HepG2 (cell line): ENCODE data around the gene CLPTM1L. TPM values are rescaled to one million over a fixed set of nuclear protein-coding genes. Genes with fewer than 3 reads are reported as not detected.

Experiments used
- E2F5 ChIP-seq: sonication (generic); formaldehyde crosslinking; conservative IDR thresholded peaks from 2 replicates; pipeline ENCODE4 v1.4.0; 2020; ENCODE audit warnings: missing genetic modification reagents
- GTF2F1 ChIP-seq: fragments of 150-350 bp; IDR thresholded peaks from 2 replicates; pipeline ENCODE4 v1.6.1; 2014; ENCODE audit warnings: low read length
- HNF1B ChIP-seq: sonication (generic); formaldehyde crosslinking; IDR thresholded peaks from 2 replicates; pipeline ENCODE4 v1.5.1; 2020; ENCODE audit warnings: mild to moderate bottlenecking, moderate library complexity, missing genetic modification reagents
- KLF16 ChIP-seq, 2 experiments: sonication (generic) in 1 of 2; formaldehyde crosslinking in 1 of 2; IDR thresholded peaks; 2 replicates each; pipeline versions ENCODE4 v1.6.1 to v1.8.0; 2016 to 2023; ENCODE audit warnings: missing genetic modification reagents in 2 of 2, missing compliant biosample characterization in 1 of 2
- PPARG ChIP-seq: conservative IDR thresholded peaks from 2 replicates; pipeline ENCODE4 v1.6.1; 2016; ENCODE audit warnings: missing biosample characterization, missing genetic modification reagents
- RBM22 ChIP-seq: fragments of 200-400 bp; formaldehyde crosslinking; optimal IDR thresholded peaks from 2 replicates; pipeline ENCODE3; 2017; ENCODE audit warnings: mild to moderate bottlenecking, low read length, moderate library complexity
- REXO4 ChIP-seq: sonication (generic); formaldehyde crosslinking; IDR thresholded peaks from 2 replicates; pipeline ENCODE4 v1.8.0; 2022; ENCODE audit warnings: missing genetic modification reagents, mild to moderate bottlenecking, borderline replicate concordance
- STAT5B ChIP-seq: sonication (generic); formaldehyde crosslinking; IDR thresholded peaks from 2 replicates; pipeline ENCODE4 v1.4.0; 2020; ENCODE audit warnings: missing genetic modification reagents
- ZNF143 ChIP-seq: sonication (generic); formaldehyde crosslinking; IDR thresholded peaks from 2 replicates; pipeline ENCODE4 v1.4.0; 2020; ENCODE audit warnings: missing genetic modification reagents
- ZNF17 ChIP-seq: sonication (generic); formaldehyde crosslinking; IDR thresholded peaks from 2 replicates; pipeline ENCODE4 v1.5.0; 2020; ENCODE audit warnings: mild to moderate bottlenecking, missing genetic modification reagents
- ZNF256 ChIP-seq: sonication (generic); formaldehyde crosslinking; conservative IDR thresholded peaks from 2 replicates; pipeline ENCODE4 v1.4.0; 2020; ENCODE audit warnings: missing genetic modification reagents
- ZNF496 ChIP-seq: sonication (generic); formaldehyde crosslinking; IDR thresholded peaks from 2 replicates; pipeline ENCODE4 v1.8.1; 2023; ENCODE audit warnings: mild to moderate bottlenecking, moderate library complexity, missing genetic modification reagents; ENCODE audit not compliant: insufficient replicate concordance
- ZNF615 ChIP-seq: sonication (generic); formaldehyde crosslinking; IDR thresholded peaks from 2 replicates; pipeline ENCODE4 v1.5.0; 2020; ENCODE audit warnings: mild to moderate bottlenecking, missing genetic modification reagents, borderline replicate concordance
- ZNF691 ChIP-seq: sonication (generic); formaldehyde crosslinking; IDR thresholded peaks from 2 replicates; pipeline ENCODE4 v1.4.0; 2020; ENCODE audit warnings: missing genetic modification reagents, low read depth, mild to moderate bottlenecking, borderline replicate concordance
- ZNF737 ChIP-seq: sonication (generic); formaldehyde crosslinking; IDR thresholded peaks from 2 replicates; pipeline ENCODE4 v1.5.0; 2020; ENCODE audit warnings: missing genetic modification reagents, mild to moderate bottlenecking, borderline replicate concordance
- polyA plus RNA-seq, 8 experiments: library from polyadenylated mRNA; depleted of rRNA in 3 of 8; stranded (reverse) in 7 of 8; unstranded in 1 of 8; fragments of >200 nt; fragmentation: Illumina TruSeq in 4 of 8; extraction: Trizol in 4 of 8; gene quantifications; 2 replicates each; pipeline versions ENCODE4 v1.2.1 to v1.2.3, GENCODE V29; 2011 to 2016; ENCODE audit warnings: low read depth in 4 of 8, missing spikeins in 1 of 8, mixed read lengths in 1 of 8; ENCODE audit not compliant: insufficient read depth in 1 of 8
- total RNA-seq, 5 experiments: library from RNA; depleted of rRNA; stranded (reverse); fragments of >200 nt; fragmentation: Illumina TruSeq; extraction: Trizol; gene quantifications; 2 replicates each; pipeline ENCODE4 v1.2.3, GENCODE V29; 2016; ENCODE audit warnings: low read depth in 1 of 5
- TF ChIP-seq, protein P1 (sequence below): sonication (generic); formaldehyde crosslinking; IDR thresholded peaks from 2 replicates; pipeline ENCODE4 v1.4.0; 2020; ENCODE audit warnings: low read depth, mild to moderate bottlenecking, missing genetic modification reagents
- TF ChIP-seq, protein P2 (sequence below): conservative IDR thresholded peaks from 2 replicates; pipeline ENCODE4 v1.6.1; 2018; ENCODE audit warnings: missing genetic modification reagents
- TF ChIP-seq, protein P3 (sequence below): sonication (generic); formaldehyde crosslinking; IDR thresholded peaks from 2 replicates; pipeline ENCODE4 v1.4.0; 2020; ENCODE audit warnings: mild to moderate bottlenecking, missing genetic modification reagents, borderline replicate concordance

Gene CLPTM1L
- total and polyA plus RNA-seq, 2 of the 13 experiments (the other 11 are each of a cell fraction or from before 2014, with no cell fraction given), result 80.3 to 124 TPM

- peak; percentile 41; the same call in 1 of the 2 replicates for TF ChIP-seq ZNF691 (CRISPR knock-in tag)
- no peak for TF ChIP-seq ZNF17
- TF ChIP-seq, protein P1, sequence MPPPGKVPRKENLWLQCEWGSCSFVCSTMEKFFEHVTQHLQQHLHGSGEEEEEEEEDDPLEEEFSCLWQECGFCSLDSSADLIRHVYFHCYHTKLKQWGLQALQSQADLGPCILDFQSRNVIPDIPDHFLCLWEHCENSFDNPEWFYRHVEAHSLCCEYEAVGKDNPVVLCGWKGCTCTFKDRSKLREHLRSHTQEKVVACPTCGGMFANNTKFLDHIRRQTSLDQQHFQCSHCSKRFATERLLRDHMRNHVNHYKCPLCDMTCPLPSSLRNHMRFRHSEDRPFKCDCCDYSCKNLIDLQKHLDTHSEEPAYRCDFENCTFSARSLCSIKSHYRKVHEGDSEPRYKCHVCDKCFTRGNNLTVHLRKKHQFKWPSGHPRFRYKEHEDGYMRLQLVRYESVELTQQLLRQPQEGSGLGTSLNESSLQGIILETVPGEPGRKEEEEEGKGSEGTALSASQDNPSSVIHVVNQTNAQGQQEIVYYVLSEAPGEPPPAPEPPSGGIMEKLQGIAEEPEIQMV, result no peak
- no peak for TF ChIP-seq ZNF615 (CRISPR knock-in tag)
- no peak for TF ChIP-seq PPARG (CRISPR knock-in tag)
- TF ChIP-seq HNF1B (CRISPR knock-in tag), result no peak
- 0 out of 2 replicates have a peak, but pooled peaks have one; percentile 35 for TF ChIP-seq E2F5
- peak; percentile 88 for TF ChIP-seq ZNF143
- TF ChIP-seq ZNF737, result no peak
- no peak for TF ChIP-seq GTF2F1
- TF ChIP-seq, protein P2, sequence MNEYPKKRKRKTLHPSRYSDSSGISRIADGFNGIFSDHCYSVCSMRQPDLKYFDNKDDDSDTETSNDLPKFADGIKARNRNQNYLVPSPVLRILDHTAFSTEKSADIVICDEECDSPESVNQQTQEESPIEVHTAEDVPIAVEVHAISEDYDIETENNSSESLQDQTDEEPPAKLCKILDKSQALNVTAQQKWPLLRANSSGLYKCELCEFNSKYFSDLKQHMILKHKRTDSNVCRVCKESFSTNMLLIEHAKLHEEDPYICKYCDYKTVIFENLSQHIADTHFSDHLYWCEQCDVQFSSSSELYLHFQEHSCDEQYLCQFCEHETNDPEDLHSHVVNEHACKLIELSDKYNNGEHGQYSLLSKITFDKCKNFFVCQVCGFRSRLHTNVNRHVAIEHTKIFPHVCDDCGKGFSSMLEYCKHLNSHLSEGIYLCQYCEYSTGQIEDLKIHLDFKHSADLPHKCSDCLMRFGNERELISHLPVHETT, result no peak
- TF ChIP-seq, protein P3, sequence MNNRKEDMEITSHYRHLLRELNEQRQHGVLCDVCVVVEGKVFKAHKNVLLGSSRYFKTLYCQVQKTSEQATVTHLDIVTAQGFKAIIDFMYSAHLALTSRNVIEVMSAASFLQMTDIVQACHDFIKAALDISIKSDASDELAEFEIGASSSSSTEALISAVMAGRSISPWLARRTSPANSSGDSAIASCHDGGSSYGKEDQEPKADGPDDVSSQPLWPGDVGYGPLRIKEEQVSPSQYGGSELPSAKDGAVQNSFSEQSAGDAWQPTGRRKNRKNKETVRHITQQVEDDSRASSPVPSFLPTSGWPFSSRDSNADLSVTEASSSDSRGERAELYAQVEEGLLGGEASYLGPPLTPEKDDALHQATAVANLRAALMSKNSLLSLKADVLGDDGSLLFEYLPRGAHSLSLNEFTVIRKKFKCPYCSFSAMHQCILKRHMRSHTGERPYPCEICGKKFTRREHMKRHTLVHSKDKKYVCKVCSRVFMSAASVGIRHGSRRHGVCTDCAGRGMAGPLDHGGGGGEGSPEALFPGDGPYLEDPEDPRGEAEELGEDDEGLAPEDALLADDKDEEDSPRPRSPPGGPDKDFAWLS, result no peak
- TF ChIP-seq ZNF496 (CRISPR knock-in tag), result no peak
- no peak for TF ChIP-seq KLF16 (CRISPR knock-in tag; IDR thresholded peaks at IDR 0.05)
- no peak for TF ChIP-seq RBM22
- no peak for TF ChIP-seq STAT5B (CRISPR knock-in tag)
- TF ChIP-seq ZNF256, result no peak
- TF ChIP-seq REXO4 (CRISPR knock-in tag), result no peak
These were observed at the start of gene CLPTM1L (continued) for GRCh38 chr5:1344975-1345838.
